B cell (primary cell): ENCODE results near the gene TNRC6B. TPM values are rescaled to one million over a fixed set of nuclear protein-coding genes. Genes with fewer than 3 reads are reported as not detected.
A peak's percentile ranks its signal among the peaks of the same experiment; 100 is the strongest.

Source experiments
- ATAC-seq: fragments of 200-7000 bp; cut with Tn5 transposase; one replicate; pipeline ENCODE4 v1.10.0; 2021; ENCODE audit warnings: low read depth, mild to moderate bottlenecking, moderate number of reproducible peaks, moderate library complexity
- CTCF ChIA-PET: fragments of 350-600 bp; sonication (Branson Sonifier 250); formaldehyde crosslinking; loops from one replicate; lab custom pipeline; 2021; ENCODE audit warnings: antibody characterized with exemption, inconsistent platforms; lab: Charles Lee
- POLR2A ChIA-PET: fragments of 350-600 bp; sonication (Branson Sonifier 250); formaldehyde crosslinking; loops from one replicate; lab custom pipeline; 2021; ENCODE audit warnings: antibody characterized with exemption; lab: Charles Lee
- DNase-seq: peaks from one replicate; pipeline ENCODE4 v3.0.0; 2013
- H2AFZ ChIP-seq: 2 replicates; pipeline ENCODE4 v1.6.1; 2012; ENCODE audit warnings: mild to moderate bottlenecking, low read depth, low read length; ENCODE audit not compliant: insufficient read depth, poor library complexity, severe bottlenecking
- H3K27ac ChIP-seq, 2 donors: 1 replicate in 1 of 2; 2 replicates in 1 of 2; pipeline ENCODE4 v1.5.1; 2012 to 2013; ENCODE audit warnings: low read length in 2 of 2, mild to moderate bottlenecking in 2 of 2, moderate library complexity in 1 of 2
- H3K27me3 ChIP-seq, 4 experiments: fragments of 200-600 bp in 1 of 4; sonication (generic) in 1 of 4; replicated peaks in 1 of 4; 1 replicate in 2 of 4; 2 replicates in 2 of 4; pipeline versions ENCODE4 v1.6.1 to v1.7.0; 2013 to 2016; ENCODE audit warnings: low read length in 3 of 4, mild to moderate bottlenecking in 2 of 4, mixed read lengths in 1 of 4, moderate library complexity in 1 of 4; ENCODE audit not compliant: insufficient read depth in 4 of 4, control insufficient read depth in 3 of 4; ENCODE audit errors: control extremely low read depth in 1 of 4
- H3K36me3 ChIP-seq, 2 experiments: replicated peaks in 1 of 2; 1 replicate in 1 of 2; 2 replicates in 1 of 2; pipeline versions ENCODE4 v1.6.1 to v1.7.1; 2013; ENCODE audit warnings: low read length in 1 of 2; ENCODE audit not compliant: insufficient read depth in 2 of 2, control insufficient read depth in 1 of 2; ENCODE audit errors: control extremely low read depth in 1 of 2, extremely low read depth in 1 of 2
- H3K4me1 ChIP-seq, 2 donors: fragments of 200-600 bp in 1 of 2; sonication (generic) in 1 of 2; 1 replicate in 1 of 2; 2 replicates in 1 of 2; pipeline versions ENCODE4 v1.5.1 to v1.6.1; 2013 to 2017; ENCODE audit warnings: low read length in 2 of 2; ENCODE audit not compliant: control insufficient read depth in 2 of 2, insufficient read depth in 2 of 2
- H3K4me2 ChIP-seq: replicated peaks from 2 replicates; pipeline ENCODE3; 2012; ENCODE audit warnings: mild to moderate bottlenecking, low read depth, low read length; ENCODE audit not compliant: poor library complexity, severe bottlenecking
- H3K4me3 ChIP-seq, 5 experiments: fragments of 200-600 bp in 1 of 5; sonication (generic) in 1 of 5; 1 replicate in 3 of 5; 2 replicates in 2 of 5; pipeline versions ENCODE4 v1.5.1 to v1.7.0; 2011 to 2016; ENCODE audit warnings: low read length in 4 of 5, mild to moderate bottlenecking in 4 of 5, low read depth in 2 of 5, control low read depth in 1 of 5, moderate library complexity in 1 of 5; ENCODE audit not compliant: insufficient read depth in 1 of 5; ENCODE audit errors: control extremely low read depth in 1 of 5, extremely low read depth in 1 of 5
- H3K79me2 ChIP-seq: fragments of 200-600 bp; sonication (generic); one replicate; pipeline ENCODE4 v1.6.0; 2016; ENCODE audit warnings: low read length; ENCODE audit not compliant: control insufficient read depth, insufficient read depth
- H3K9ac ChIP-seq: fragments of 200-600 bp; sonication (generic); 2 replicates; pipeline ENCODE4 v1.6.1; 2017; ENCODE audit warnings: mild to moderate bottlenecking, low read length, moderate library complexity
- H3K9me3 ChIP-seq, 3 donors: one replicate each; pipeline versions ENCODE4 v1.6.1 to v1.7.1; 2013; ENCODE audit warnings: low read length in 2 of 3; ENCODE audit not compliant: control insufficient read depth in 2 of 3, insufficient read depth in 1 of 3; ENCODE audit errors: control extremely low read depth in 1 of 3
- H4K20me1 ChIP-seq: 2 replicates; pipeline ENCODE4 v1.6.0; 2012; ENCODE audit warnings: mild to moderate bottlenecking, low read length; ENCODE audit not compliant: insufficient read depth, control insufficient read depth, poor library complexity, severe bottlenecking
- H3K27ac Mint-ChIP-seq: one replicate; pipeline ENCODE4 v1.8.0; 2021; ENCODE audit warnings: mixed read lengths
- H3K27me3 Mint-ChIP-seq: one replicate; pipeline ENCODE4 v1.8.0; 2021; ENCODE audit warnings: mixed read lengths
- H3K4me1 Mint-ChIP-seq: one replicate; pipeline ENCODE4 v1.8.0; 2021; ENCODE audit warnings: mixed read lengths
- H3K4me3 Mint-ChIP-seq: one replicate; pipeline ENCODE4 v1.8.0; 2021; ENCODE audit warnings: mixed read lengths
- H3K9me3 Mint-ChIP-seq: one replicate; pipeline ENCODE4 v1.8.0; 2022; ENCODE audit warnings: mixed read lengths; ENCODE audit not compliant: insufficient read depth
- EZH2 ChIP-seq: IDR thresholded peaks from 2 replicates; pipeline ENCODE4 v1.6.1; 2012; ENCODE audit warnings: borderline replicate concordance, low read depth, mild to moderate bottlenecking, moderate library complexity, low read length; ENCODE audit not compliant: insufficient read depth, poor library complexity, severe bottlenecking
- WGBS: methylation state at CpG from one replicate; pipeline ENCODE4 v1.1.5; 2013; ENCODE audit warnings: missing lambda C conversion rate; ENCODE audit not compliant: insufficient coverage; 5-methylcytosine and 5-hydroxymethylcytosine counted together
- intact Hi-C: fragments of 100-400 bp; cut with micrococcal nuclease; formaldehyde crosslinking; loops from one replicate; pipeline ENCODE4 v1.10.0; 2022
- polyA plus RNA-seq: library from polyadenylated mRNA; depleted of rRNA; stranded (reverse); fragments of >200 nt; gene quantifications from 2 replicates; pipeline ENCODE4 v1.2.3, GENCODE V29; 2012
- total RNA-seq, 2 donors: library from RNA; stranded (reverse); fragments of 120-200 nt in 1 of 2; gene quantifications; 1 replicate in 1 of 2; 2 replicates in 1 of 2; pipeline versions ENCODE4 v1.2.3 to v1.2.4, GENCODE V29; 2013 to 2022
- TF ChIP-seq, protein P1 (sequence below): fragments of 200-600 bp; IDR thresholded peaks from one replicate; pipeline ENCODE4 v1.8.0; 2022; ENCODE audit warnings: antibody characterized with exemption, mild to moderate bottlenecking

The TNRC6B gene
- total and polyA plus RNA-seq, 2 donors (not counting 1 experiment from before 2014, with no cell fraction given), result 28.8 to 210 TPM

DNA sequence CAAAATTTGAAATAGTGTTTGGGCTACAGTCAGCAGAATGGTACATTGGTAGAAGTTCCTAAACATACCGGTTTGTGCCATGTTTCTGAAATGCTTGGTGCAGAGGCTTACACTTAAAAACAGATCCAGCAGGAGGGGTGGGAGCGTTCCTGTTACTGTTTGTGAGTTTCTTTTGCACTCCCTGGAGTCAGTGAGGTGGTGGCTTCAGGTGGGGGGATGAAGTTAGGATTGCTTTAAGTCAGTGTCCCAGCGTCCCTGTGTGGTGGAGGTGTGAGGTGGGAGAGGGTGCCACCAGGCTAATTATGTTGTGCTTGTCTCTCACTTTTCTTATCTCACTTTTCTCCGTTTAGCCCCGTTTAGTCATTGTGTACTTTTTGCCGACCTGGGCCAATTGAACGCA is 9.7 kb downstream of the TNRC6B start:
- Histone ChIP-seq H3K27ac (no peak overlapping the region), H3K27me3 (no peaks in the 10 kb centered on the region), H3K9ac (no peak overlapping the region), H3K4me2 (no peak overlapping the region), H3K4me1 (peaks cover 17 to 21% of the 10 kb centered on the region in 2 donors), H3K9me3 (no peaks in the 10 kb centered on the region), H3K36me3 (peaks cover 0 to 20% of the 10 kb centered on the region in 2 experiments), H4K20me1 (peaks cover 92% of the 10 kb centered on the region), H3K4me3 (no peak overlapping the region), H3K79me2 (peaks cover 100% of the 10 kb centered on the region), H2AFZ (no peak overlapping the region)
- DNase-seq (no peak), ATAC-seq (no peak)
- Mint-ChIP-seq H3K4me1 (peaks cover 64% of the 10 kb centered on the region), H3K9me3 (no peaks in the 10 kb centered on the region), H3K4me3 (no peak overlapping the region), H3K27me3 (no peaks in the 10 kb centered on the region), H3K27ac (no peak overlapping the region)
- no peak for TF ChIP-seq EZH2
- TF ChIP-seq, protein P1, sequence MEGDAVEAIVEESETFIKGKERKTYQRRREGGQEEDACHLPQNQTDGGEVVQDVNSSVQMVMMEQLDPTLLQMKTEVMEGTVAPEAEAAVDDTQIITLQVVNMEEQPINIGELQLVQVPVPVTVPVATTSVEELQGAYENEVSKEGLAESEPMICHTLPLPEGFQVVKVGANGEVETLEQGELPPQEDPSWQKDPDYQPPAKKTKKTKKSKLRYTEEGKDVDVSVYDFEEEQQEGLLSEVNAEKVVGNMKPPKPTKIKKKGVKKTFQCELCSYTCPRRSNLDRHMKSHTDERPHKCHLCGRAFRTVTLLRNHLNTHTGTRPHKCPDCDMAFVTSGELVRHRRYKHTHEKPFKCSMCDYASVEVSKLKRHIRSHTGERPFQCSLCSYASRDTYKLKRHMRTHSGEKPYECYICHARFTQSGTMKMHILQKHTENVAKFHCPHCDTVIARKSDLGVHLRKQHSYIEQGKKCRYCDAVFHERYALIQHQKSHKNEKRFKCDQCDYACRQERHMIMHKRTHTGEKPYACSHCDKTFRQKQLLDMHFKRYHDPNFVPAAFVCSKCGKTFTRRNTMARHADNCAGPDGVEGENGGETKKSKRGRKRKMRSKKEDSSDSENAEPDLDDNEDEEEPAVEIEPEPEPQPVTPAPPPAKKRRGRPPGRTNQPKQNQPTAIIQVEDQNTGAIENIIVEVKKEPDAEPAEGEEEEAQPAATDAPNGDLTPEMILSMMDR, result no peak
- 94% methylated on average over 2 of the region's 7 CpGs for WGBS
- intact Hi-C loops, result no loop called here
- POLR2A ChIA-PET, result no interaction called here
- CTCF ChIA-PET, result interaction anchor here (1.3 kb wide), 1 partner anchor 11 kb away, joined by 3 read pairs; no protein-coding TSS in a partner anchor

DNA sequence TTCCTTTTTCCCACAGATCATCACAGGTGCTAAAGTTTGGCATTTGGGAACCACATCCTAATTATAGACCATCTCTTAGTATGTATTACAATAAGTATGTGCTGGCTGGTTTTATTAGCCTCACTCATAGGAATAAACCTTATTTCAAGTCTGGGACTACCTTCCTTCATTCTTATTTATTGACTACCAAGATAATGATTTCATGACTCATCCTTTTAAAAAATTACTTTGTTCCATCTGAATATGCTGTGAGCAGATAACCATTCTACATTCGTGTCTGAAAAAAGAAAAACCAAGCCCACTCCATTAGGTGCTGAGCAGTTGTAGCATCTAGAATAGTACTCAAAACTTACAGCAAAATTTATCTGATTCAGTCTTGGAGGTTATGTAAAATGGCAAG is 12.3 kb downstream of the TNRC6B start:
- Mint-ChIP-seq H3K4me3 (no peak overlapping the region), H3K9me3 (no peaks in the 10 kb centered on the region), H3K27me3 (no peaks in the 10 kb centered on the region), H3K27ac (no peak overlapping the region), H3K4me1 (peaks cover 66% of the 10 kb centered on the region)
- Histone ChIP-seq H3K4me3 (no peak overlapping the region), H3K4me1 (peaks cover 0 to 20% of the 10 kb centered on the region in 2 donors), H3K27me3 (no peaks in the 10 kb centered on the region), H2AFZ (no peak overlapping the region), H3K9ac (no peak overlapping the region), H3K4me2 (no peak overlapping the region), H3K27ac (peak overlapping the region in 1 of 2 donors; percentile 21), H3K9me3 (no peaks in the 10 kb centered on the region), H4K20me1 (peaks cover 95% of the 10 kb centered on the region), H3K36me3 (peaks cover 0 to 41% of the 10 kb centered on the region in 2 experiments), H3K79me2 (peaks cover 100% of the 10 kb centered on the region)
- WGBS, result no CpG with 5 or more reads among the region's 1 CpG
- POLR2A ChIA-PET, result no interaction called here
- intact Hi-C loops, result loop anchor here (2.0 kb wide), 1 partner anchor 13 kb away; no protein-coding TSS in a partner anchor
- no peak for ATAC-seq
- CTCF ChIA-PET, result no interaction called here
- TF ChIP-seq EZH2, result no peak
- TF ChIP-seq, protein P1, result no peak
- no peak for DNase-seq
